Upper lobe of left lung (tissue), 4 donors: ENCODE results near the gene COG7.

Experiments used
- CTCF ChIP-seq, 6 experiments: fragments of 450-650 bp in 4 of 6; fragments of 200-600 bp in 2 of 6; sonication (generic) in 2 of 6; IDR thresholded peaks; one replicate each; pipeline ENCODE4 v1.5.1; 2016 to 2019; ENCODE audit warnings: antibody characterized with exemption in 6 of 6
- EP300 ChIP-seq, 4 donors: sonication (generic); formaldehyde crosslinking; IDR thresholded peaks; one replicate each; pipeline ENCODE4 v1.5.1; 2017; ENCODE audit warnings: antibody characterized with exemption in 4 of 4, control low read depth in 2 of 4
- POLR2A ChIP-seq, 4 donors: fragments of 450-650 bp; IDR thresholded peaks; one replicate each; pipeline ENCODE4 v1.5.1; 2016 to 2017; ENCODE audit warnings: antibody characterized with exemption in 4 of 4, mild to moderate bottlenecking in 2 of 4

DNA sequence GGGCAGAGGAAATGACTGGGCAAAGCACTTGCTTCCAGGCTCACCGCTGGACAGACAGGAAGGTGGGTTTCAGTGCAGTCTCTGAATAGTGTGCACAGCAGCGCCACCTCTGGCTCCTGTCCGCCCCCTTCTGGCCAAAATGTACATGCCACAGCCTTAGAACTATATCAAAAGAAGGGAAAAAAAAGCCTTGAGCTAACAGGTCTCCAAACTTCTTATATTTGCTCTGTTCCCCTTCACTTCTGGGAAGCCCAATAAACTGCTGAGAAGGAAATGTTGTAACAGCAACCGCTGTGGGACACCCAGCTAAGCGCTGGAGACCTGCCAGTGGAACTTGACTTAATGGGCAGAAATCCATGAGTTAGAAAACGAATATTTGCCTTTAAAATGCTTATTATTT is 17.5 kb downstream of the COG7 start:
- TF ChIP-seq CTCF (IDR thresholded peaks at IDR 0.05) (peak; percentile 65 to 84 (median 78)), POLR2A (IDR thresholded peaks at IDR 0.05) (no peak), EP300 (IDR thresholded peaks at IDR 0.05) (peak in 1 of 4 donors; percentile 53)
